WTC11 (cell line): Measurements from ENCODE around the gene KCNB1.

Source experiments
- IRF2 ChIP-seq: sonication (generic); formaldehyde crosslinking; IDR thresholded peaks from 2 replicates; pipeline ENCODE4 v1.8.0; 2022; ENCODE audit warnings: low read depth, missing genetic modification reagents, borderline replicate concordance
- NR3C1 ChIP-seq: sonication (generic); formaldehyde crosslinking; conservative IDR thresholded peaks from 2 replicates; pipeline ENCODE4 v1.8.1; 2023; ENCODE audit warnings: low read depth, mild to moderate bottlenecking, missing genetic modification reagents
- TF ChIP-seq, protein P1 (sequence below): fragments of 200-600 bp; IDR thresholded peaks from 2 replicates; pipeline ENCODE4 v1.8.0; 2022; ENCODE audit warnings: antibody characterized with exemption

DNA sequence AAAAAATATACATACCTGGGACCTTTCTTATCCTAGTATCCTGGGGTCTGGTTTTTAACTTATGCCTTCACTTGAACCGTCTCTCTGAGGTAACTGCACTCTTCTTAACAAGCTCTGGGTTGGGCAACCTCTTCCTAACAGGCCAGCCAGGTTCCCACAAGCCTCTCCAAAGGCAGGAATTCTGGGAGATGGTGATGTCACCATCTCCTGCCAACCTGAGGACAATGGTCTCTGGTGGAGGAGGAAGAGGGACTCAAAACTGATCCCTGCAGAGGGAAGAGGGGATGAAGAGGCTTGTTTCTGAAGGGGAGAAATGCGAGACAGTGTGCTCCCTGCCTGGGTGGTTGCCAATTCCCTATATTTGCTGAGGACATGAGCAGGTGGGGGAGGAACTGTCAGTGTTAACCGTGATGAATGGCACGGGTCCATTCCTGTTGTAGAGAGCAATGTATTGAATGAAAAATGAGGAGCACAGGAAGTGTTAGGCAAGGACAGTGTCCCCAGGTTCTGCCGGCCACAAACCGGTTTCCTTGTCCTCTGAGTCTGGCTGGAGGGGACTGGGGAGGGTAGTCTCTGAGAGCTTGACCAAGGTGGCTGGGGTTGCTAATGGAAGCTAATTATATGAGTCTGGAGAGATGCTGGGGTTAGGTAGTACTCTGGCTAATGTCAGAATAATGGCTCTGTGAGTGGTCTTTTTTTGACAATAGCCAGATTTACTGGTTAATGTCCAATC, 95.5 kb downstream of the KCNB1 start:
- TF ChIP-seq, protein P1, sequence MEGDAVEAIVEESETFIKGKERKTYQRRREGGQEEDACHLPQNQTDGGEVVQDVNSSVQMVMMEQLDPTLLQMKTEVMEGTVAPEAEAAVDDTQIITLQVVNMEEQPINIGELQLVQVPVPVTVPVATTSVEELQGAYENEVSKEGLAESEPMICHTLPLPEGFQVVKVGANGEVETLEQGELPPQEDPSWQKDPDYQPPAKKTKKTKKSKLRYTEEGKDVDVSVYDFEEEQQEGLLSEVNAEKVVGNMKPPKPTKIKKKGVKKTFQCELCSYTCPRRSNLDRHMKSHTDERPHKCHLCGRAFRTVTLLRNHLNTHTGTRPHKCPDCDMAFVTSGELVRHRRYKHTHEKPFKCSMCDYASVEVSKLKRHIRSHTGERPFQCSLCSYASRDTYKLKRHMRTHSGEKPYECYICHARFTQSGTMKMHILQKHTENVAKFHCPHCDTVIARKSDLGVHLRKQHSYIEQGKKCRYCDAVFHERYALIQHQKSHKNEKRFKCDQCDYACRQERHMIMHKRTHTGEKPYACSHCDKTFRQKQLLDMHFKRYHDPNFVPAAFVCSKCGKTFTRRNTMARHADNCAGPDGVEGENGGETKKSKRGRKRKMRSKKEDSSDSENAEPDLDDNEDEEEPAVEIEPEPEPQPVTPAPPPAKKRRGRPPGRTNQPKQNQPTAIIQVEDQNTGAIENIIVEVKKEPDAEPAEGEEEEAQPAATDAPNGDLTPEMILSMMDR = no peak
- TF ChIP-seq IRF2 (no peak), NR3C1 (CRISPR knock-in tag) (no peak)
